H1 (cell line): ENCODE measurements around the gene MYLK4. TPM values are rescaled to one million over a fixed set of nuclear protein-coding genes. Genes with fewer than 3 reads are reported as not detected.

Experiments used
- BRCA1 ChIP-seq: IDR thresholded peaks from 2 replicates; pipeline ENCODE4 v1.6.1; 2012; ENCODE audit warnings: low read depth, low read length, improper control_type of control experiment
- EGR1 ChIP-seq: IDR thresholded peaks from 2 replicates; pipeline ENCODE4 v1.6.1; 2011; ENCODE audit warnings: low read depth, low read length, borderline replicate concordance
- GTF2F1 ChIP-seq: IDR thresholded peaks from 2 replicates; pipeline ENCODE4 v1.6.1; 2012; ENCODE audit warnings: low read depth, low read length, improper control_type of control experiment, borderline replicate concordance
- MAFK ChIP-seq: IDR thresholded peaks from 2 replicates; pipeline ENCODE4 v1.6.1; 2012; ENCODE audit warnings: low read depth, mild to moderate bottlenecking, improper control_type of control experiment, low read length
- SP2 ChIP-seq: IDR thresholded peaks from 2 replicates; pipeline ENCODE4 v1.6.1; 2012; ENCODE audit warnings: mild to moderate bottlenecking, low read length, inconsistent platforms
- TCF12 ChIP-seq: IDR thresholded peaks from 2 replicates; pipeline ENCODE4 v1.6.1; 2011; ENCODE audit warnings: low read depth, mild to moderate bottlenecking, low read length
- polyA plus RNA-seq, 7 experiments: library from polyadenylated mRNA; depleted of rRNA in 3 of 7; stranded (reverse) in 5 of 7; unstranded in 2 of 7; fragments of >200 nt in 5 of 7; fragments of 200-250 nt in 2 of 7; gene quantifications; 1 replicate in 5 of 7; 2 replicates in 1 of 7; 4 replicates in 1 of 7; pipeline versions ENCODE4 v1.2.1 to v1.2.3, GENCODE V29; 2011 to 2013; ENCODE audit warnings: missing spikeins in 2 of 7, mixed read lengths in 2 of 7
- total RNA-seq: library from RNA; stranded (reverse); fragmentation: NEBNext Ultra II Directional; extraction: Animal tissue kit (Norgen Biotek cat#: 25700); gene quantifications from 2 replicates; pipeline ENCODE4 v1.2.1, GENCODE V29; 2021
- TF ChIP-seq, protein P1 (sequence below): fragments of 300-600 bp; sonication (generic); IDR thresholded peaks from 2 replicates; pipeline ENCODE4 v1.7.1; 2012; ENCODE audit warnings: low read length, moderate library complexity, mild to moderate bottlenecking, inconsistent platforms; ENCODE audit not compliant: insufficient replicate concordance

The MYLK4 gene
- total and polyA plus RNA-seq, 2 of the 8 experiments (the other 6 are each of a cell fraction or from before 2014, with no cell fraction given) = 0.11 to 0.17 TPM

DNA sequence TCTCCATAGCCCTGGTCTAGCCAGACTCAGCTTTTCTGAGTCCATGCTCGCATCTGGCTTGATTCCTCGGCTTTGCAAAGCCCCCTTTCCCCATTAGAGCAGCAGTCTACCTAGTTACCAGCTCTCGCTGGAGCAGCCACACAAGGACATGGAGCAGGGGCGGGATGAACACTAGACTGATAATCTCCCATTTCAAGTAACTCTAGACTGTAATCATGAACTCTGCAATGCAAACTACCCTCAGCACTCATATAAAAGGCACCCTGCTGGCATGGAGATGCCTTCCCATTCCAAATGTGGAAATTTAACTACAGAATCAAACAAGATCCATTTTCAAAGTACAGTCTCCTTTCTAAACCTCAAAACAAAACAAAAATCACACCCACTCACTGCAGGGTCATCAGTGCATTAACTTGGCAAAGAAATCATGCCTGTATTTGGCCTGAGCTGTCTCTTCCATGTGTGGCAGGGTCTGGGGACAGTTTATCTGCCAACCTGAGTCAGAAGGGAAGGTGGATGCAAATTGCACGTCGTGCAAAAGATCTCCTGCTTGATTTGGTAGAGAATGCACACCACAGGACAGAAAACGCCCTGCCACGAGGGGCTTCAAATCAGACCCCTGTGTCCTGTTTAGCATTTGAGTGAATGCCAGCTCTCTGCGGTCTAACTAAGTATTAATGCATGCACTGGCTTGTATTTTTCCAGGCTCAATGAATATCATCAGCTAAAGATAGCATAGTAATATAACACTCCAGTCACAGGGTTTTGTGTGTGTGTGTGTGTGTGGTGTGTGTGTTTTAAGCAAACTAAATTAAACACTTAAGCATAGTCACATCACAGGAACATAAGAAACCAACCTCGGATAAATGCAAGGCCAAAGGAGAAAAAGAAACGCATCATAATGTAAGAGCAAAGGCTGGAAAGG lies 85.3 kb downstream of the MYLK4 start (continued):
- TF ChIP-seq, protein P1, sequence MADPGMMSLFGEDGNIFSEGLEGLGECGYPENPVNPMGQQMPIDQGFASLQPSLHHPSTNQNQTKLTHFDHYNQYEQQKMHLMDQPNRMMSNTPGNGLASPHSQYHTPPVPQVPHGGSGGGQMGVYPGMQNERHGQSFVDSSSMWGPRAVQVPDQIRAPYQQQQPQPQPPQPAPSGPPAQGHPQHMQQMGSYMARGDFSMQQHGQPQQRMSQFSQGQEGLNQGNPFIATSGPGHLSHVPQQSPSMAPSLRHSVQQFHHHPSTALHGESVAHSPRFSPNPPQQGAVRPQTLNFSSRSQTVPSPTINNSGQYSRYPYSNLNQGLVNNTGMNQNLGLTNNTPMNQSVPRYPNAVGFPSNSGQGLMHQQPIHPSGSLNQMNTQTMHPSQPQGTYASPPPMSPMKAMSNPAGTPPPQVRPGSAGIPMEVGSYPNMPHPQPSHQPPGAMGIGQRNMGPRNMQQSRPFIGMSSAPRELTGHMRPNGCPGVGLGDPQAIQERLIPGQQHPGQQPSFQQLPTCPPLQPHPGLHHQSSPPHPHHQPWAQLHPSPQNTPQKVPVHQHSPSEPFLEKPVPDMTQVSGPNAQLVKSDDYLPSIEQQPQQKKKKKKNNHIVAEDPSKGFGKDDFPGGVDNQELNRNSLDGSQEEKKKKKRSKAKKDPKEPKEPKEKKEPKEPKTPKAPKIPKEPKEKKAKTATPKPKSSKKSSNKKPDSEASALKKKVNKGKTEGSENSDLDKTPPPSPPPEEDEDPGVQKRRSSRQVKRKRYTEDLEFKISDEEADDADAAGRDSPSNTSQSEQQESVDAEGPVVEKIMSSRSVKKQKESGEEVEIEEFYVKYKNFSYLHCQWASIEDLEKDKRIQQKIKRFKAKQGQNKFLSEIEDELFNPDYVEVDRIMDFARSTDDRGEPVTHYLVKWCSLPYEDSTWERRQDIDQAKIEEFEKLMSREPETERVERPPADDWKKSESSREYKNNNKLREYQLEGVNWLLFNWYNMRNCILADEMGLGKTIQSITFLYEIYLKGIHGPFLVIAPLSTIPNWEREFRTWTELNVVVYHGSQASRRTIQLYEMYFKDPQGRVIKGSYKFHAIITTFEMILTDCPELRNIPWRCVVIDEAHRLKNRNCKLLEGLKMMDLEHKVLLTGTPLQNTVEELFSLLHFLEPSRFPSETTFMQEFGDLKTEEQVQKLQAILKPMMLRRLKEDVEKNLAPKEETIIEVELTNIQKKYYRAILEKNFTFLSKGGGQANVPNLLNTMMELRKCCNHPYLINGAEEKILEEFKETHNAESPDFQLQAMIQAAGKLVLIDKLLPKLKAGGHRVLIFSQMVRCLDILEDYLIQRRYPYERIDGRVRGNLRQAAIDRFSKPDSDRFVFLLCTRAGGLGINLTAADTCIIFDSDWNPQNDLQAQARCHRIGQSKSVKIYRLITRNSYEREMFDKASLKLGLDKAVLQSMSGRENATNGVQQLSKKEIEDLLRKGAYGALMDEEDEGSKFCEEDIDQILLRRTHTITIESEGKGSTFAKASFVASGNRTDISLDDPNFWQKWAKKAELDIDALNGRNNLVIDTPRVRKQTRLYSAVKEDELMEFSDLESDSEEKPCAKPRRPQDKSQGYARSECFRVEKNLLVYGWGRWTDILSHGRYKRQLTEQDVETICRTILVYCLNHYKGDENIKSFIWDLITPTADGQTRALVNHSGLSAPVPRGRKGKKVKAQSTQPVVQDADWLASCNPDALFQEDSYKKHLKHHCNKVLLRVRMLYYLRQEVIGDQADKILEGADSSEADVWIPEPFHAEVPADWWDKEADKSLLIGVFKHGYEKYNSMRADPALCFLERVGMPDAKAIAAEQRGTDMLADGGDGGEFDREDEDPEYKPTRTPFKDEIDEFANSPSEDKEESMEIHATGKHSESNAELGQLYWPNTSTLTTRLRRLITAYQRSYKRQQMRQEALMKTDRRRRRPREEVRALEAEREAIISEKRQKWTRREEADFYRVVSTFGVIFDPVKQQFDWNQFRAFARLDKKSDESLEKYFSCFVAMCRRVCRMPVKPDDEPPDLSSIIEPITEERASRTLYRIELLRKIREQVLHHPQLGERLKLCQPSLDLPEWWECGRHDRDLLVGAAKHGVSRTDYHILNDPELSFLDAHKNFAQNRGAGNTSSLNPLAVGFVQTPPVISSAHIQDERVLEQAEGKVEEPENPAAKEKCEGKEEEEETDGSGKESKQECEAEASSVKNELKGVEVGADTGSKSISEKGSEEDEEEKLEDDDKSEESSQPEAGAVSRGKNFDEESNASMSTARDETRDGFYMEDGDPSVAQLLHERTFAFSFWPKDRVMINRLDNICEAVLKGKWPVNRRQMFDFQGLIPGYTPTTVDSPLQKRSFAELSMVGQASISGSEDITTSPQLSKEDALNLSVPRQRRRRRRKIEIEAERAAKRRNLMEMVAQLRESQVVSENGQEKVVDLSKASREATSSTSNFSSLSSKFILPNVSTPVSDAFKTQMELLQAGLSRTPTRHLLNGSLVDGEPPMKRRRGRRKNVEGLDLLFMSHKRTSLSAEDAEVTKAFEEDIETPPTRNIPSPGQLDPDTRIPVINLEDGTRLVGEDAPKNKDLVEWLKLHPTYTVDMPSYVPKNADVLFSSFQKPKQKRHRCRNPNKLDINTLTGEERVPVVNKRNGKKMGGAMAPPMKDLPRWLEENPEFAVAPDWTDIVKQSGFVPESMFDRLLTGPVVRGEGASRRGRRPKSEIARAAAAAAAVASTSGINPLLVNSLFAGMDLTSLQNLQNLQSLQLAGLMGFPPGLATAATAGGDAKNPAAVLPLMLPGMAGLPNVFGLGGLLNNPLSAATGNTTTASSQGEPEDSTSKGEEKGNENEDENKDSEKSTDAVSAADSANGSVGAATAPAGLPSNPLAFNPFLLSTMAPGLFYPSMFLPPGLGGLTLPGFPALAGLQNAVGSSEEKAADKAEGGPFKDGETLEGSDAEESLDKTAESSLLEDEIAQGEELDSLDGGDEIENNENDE = no peak
- TF ChIP-seq BRCA1 (no peak), GTF2F1 (no peak), TCF12 (no peak), MAFK (no peak), EGR1 (no peak), SP2 (no peak)
